ENCODE measurements around the gene SIX3.

- TF ChIP-seq CTCF (IDR thresholded peaks at IDR 0.05; ENCODE audit: extremely low read depth in 1 of 2, insufficient read depth in 1 of 2, low read depth in 1 of 2, low read length in 2 of 2) (no peak), POLR2A (IDR thresholded peaks at IDR 0.05; ENCODE audit: low read depth, low read length) (no peak), POLR2AphosphoS5 (IDR thresholded peaks at IDR 0.05; ENCODE audit: insufficient read depth, low read depth, low read length) (no peak)
These were observed 12.3 kb upstream of the SIX3 start for GRCh38 chr2:44929159-44929734.
